H9 (cell line): ENCODE results near the gene ASPSCR1. TPM values are rescaled to one million over a fixed set of nuclear protein-coding genes. Genes with fewer than 3 reads are reported as not detected.

Experiments
- DNase-seq: peaks from one replicate; pipeline ENCODE4 v3.0.0-alpha.2; 2017
- H2AFZ ChIP-seq: one replicate; pipeline ENCODE4 v1.6.1; 2013; ENCODE audit warnings: mild to moderate bottlenecking, low read length, control low read depth, moderate library complexity
- H2AK5ac ChIP-seq: 2 replicates; pipeline ENCODE4 v1.6.1; 2013; ENCODE audit warnings: low read length, control low read depth, mixed read lengths; ENCODE audit not compliant: insufficient read length
- H2BK120ac ChIP-seq: one replicate; pipeline ENCODE4 v1.6.1; 2013; ENCODE audit warnings: low read depth, mild to moderate bottlenecking, low read length, control low read depth, inconsistent platforms; ENCODE audit not compliant: poor library complexity, severe bottlenecking
- H2BK12ac ChIP-seq: 2 replicates; pipeline ENCODE4 v1.6.1; 2013; ENCODE audit warnings: low read length, control low read depth, mixed read lengths, low read depth; ENCODE audit not compliant: insufficient read length
- H2BK15ac ChIP-seq: 2 replicates; pipeline ENCODE4 v1.6.1; 2013; ENCODE audit warnings: low read depth, low read length, control low read depth
- H2BK20ac ChIP-seq: one replicate; pipeline ENCODE4 v1.6.1; 2013; ENCODE audit warnings: low read depth, mild to moderate bottlenecking, low read length, control low read depth, inconsistent platforms; ENCODE audit not compliant: poor library complexity, severe bottlenecking
- H2BK5ac ChIP-seq: 2 replicates; pipeline ENCODE4 v1.6.1; 2013; ENCODE audit warnings: low read length, control low read depth, mixed read lengths; ENCODE audit not compliant: insufficient read length
- H3K14ac ChIP-seq: 2 replicates; pipeline ENCODE4 v1.6.1; 2013; ENCODE audit warnings: low read length, control low read depth; ENCODE audit not compliant: insufficient read depth
- H3K18ac ChIP-seq: 2 replicates; pipeline ENCODE4 v1.6.1; 2013; ENCODE audit warnings: low read depth, mild to moderate bottlenecking, mixed read lengths, low read length, control low read depth; ENCODE audit not compliant: insufficient read length
- H3K23ac ChIP-seq: 2 replicates; pipeline ENCODE4 v1.6.1; 2013; ENCODE audit warnings: low read length, control low read depth, mixed read lengths, low read depth; ENCODE audit not compliant: insufficient read length
- H3K23me2 ChIP-seq: 2 replicates; pipeline ENCODE4 v1.6.1; 2013; ENCODE audit warnings: low read depth, mild to moderate bottlenecking, mixed read lengths, low read length, control low read depth; ENCODE audit not compliant: insufficient read length, poor library complexity, severe bottlenecking
- H3K27ac ChIP-seq: 2 replicates; pipeline ENCODE4 v1.5.1; 2013; ENCODE audit warnings: low read length, control low read depth, mixed read lengths, low read depth; ENCODE audit not compliant: insufficient read length
- H3K27me3 ChIP-seq: 2 replicates; pipeline ENCODE4 v1.6.1; 2013; ENCODE audit warnings: low read length, control low read depth, inconsistent platforms; ENCODE audit not compliant: insufficient read depth
- H3K4ac ChIP-seq: 2 replicates; pipeline ENCODE4 v1.6.1; 2013; ENCODE audit warnings: low read depth, mild to moderate bottlenecking, control low read depth, inconsistent platforms, low read length, moderate library complexity
- H3K4me1 ChIP-seq: 2 replicates; pipeline ENCODE4 v1.6.1; 2013; ENCODE audit warnings: low read length, control low read depth, inconsistent platforms; ENCODE audit not compliant: insufficient read depth
- H3K4me2 ChIP-seq: 2 replicates; pipeline ENCODE4 v1.6.1; 2013; ENCODE audit warnings: low read length, control low read depth, mixed read lengths; ENCODE audit not compliant: insufficient read length, insufficient read depth
- H3K56ac ChIP-seq: 2 replicates; pipeline ENCODE4 v1.6.1; 2013; ENCODE audit warnings: low read depth, mild to moderate bottlenecking, mixed read lengths, low read length, control low read depth; ENCODE audit not compliant: insufficient read length
- H3K79me1 ChIP-seq: 2 replicates; pipeline ENCODE4 v1.6.1; 2013; ENCODE audit warnings: low read depth, mild to moderate bottlenecking, moderate library complexity, low read length, control low read depth, inconsistent platforms; ENCODE audit not compliant: insufficient read depth, poor library complexity, severe bottlenecking
- H3K79me2 ChIP-seq: 2 replicates; pipeline ENCODE4 v1.6.1; 2013; ENCODE audit warnings: low read length, control low read depth, inconsistent platforms; ENCODE audit not compliant: insufficient read depth
- H3K9ac ChIP-seq: 2 replicates; pipeline ENCODE4 v1.6.1; 2013; ENCODE audit warnings: low read length, control low read depth, mixed read lengths; ENCODE audit not compliant: insufficient read length; ENCODE audit errors: extremely low read depth
- H3K9me3 ChIP-seq: one replicate; pipeline ENCODE4 v1.6.1; 2013; ENCODE audit warnings: low read depth, low read length, inconsistent platforms; ENCODE audit not compliant: control insufficient read depth
- H3T11ph ChIP-seq: one replicate; pipeline ENCODE4 v1.6.1; 2013; ENCODE audit warnings: mild to moderate bottlenecking, low read length, control low read depth, inconsistent platforms
- H4K20me1 ChIP-seq: one replicate; pipeline ENCODE4 v1.6.1; 2013; ENCODE audit not compliant: control insufficient read depth, insufficient read length, insufficient read depth
- H4K5ac ChIP-seq: 2 replicates; pipeline ENCODE4 v1.6.1; 2013; ENCODE audit warnings: low read depth, mild to moderate bottlenecking, mixed read lengths, low read length, control low read depth; ENCODE audit not compliant: insufficient read length
- H4K8ac ChIP-seq: replicated peaks from 2 replicates; pipeline ENCODE4 v1.6.1; 2013; ENCODE audit warnings: low read length, control low read depth, mixed read lengths, low read depth; ENCODE audit not compliant: insufficient read length
- H4K91ac ChIP-seq: 2 replicates; pipeline ENCODE4 v1.6.1; 2013; ENCODE audit warnings: low read depth, mild to moderate bottlenecking, moderate library complexity, mixed read lengths, low read length, control low read depth; ENCODE audit not compliant: insufficient read length
- H3K27ac Mint-ChIP-seq, 3 experiments: 2 replicates in 2 of 3; 3 replicates in 1 of 3; pipeline ENCODE4 v1.8.0; 2020 to 2021; ENCODE audit warnings: mixed read lengths in 3 of 3, mild to moderate bottlenecking in 1 of 3, moderate library complexity in 1 of 3
- H3K27me3 Mint-ChIP-seq: 2 replicates; pipeline ENCODE4 v1.8.0; 2021; ENCODE audit warnings: low read depth, mild to moderate bottlenecking, moderate library complexity, mixed read lengths
- H3K36me3 Mint-ChIP-seq, 3 experiments: 2 replicates in 2 of 3; 3 replicates in 1 of 3; pipeline ENCODE4 v1.8.0; 2020 to 2021; ENCODE audit warnings: low read depth in 3 of 3, mixed read lengths in 3 of 3; ENCODE audit not compliant: insufficient read depth in 1 of 3
- H3K4me1 Mint-ChIP-seq, 2 experiments: 2 replicates each; pipeline ENCODE4 v1.8.0; 2020; ENCODE audit warnings: mixed read lengths in 2 of 2
- H3K4me3 Mint-ChIP-seq, 2 experiments: 2 replicates in 1 of 2; 3 replicates in 1 of 2; pipeline ENCODE4 v1.8.0; 2020 to 2021; ENCODE audit warnings: mild to moderate bottlenecking in 2 of 2, mixed read lengths in 2 of 2, moderate library complexity in 1 of 2
- H3K9me3 Mint-ChIP-seq, 2 experiments: 2 replicates in 1 of 2; 3 replicates in 1 of 2; pipeline ENCODE4 v1.8.0; 2020; ENCODE audit warnings: mild to moderate bottlenecking in 2 of 2, mixed read lengths in 2 of 2, moderate library complexity in 1 of 2
- CTCF ChIP-seq: fragments of 200-600 bp; sonication (generic); conservative IDR thresholded peaks from 3 replicates; pipeline ENCODE4 v1.8.0; 2021; ENCODE audit warnings: antibody characterized with exemption, mild to moderate bottlenecking
- WGBS: extraction: QIAGEN DNeasy Blood & Tissue Kit; methylation state at CpG from one replicate; pipeline ENCODE4 v1.1.7; 2013; ENCODE audit warnings: missing lambda C conversion rate, low lambda C conversion rate, mixed read lengths; ENCODE audit not compliant: insufficient read length; ENCODE audit errors: extremely low coverage; 5-methylcytosine and 5-hydroxymethylcytosine counted together
- total RNA-seq: library from RNA; stranded (reverse); gene quantifications from 2 replicates; pipeline ENCODE4 v1.2.1, GENCODE V29; 2021

Gene ASPSCR1
- total RNA-seq, 1 experiment from 2014 or later, result 50.9 TPM

GRCh38 chr17:81962499-81963441 lies 14.7 kb upstream of the ASPSCR1 start:
- Histone ChIP-seq H3K4me2 (no peak overlapping the region), H3K27ac (no peak overlapping the region), H4K20me1 (no peaks in the 10 kb centered on the region), H2AFZ (no peak overlapping the region), H3K23me2 (peaks cover 3% of the 10 kb centered on the region), H3T11ph (no peak overlapping the region), H3K9ac (no peak overlapping the region), H4K91ac (no peak overlapping the region), H3K79me1 (no peaks in the 10 kb centered on the region), H3K14ac (no peak overlapping the region), H3K4ac (no peak overlapping the region), H2BK5ac (no peak overlapping the region), H3K23ac (no peak overlapping the region), H2AK5ac (no peak overlapping the region), H4K5ac (no peak overlapping the region), H3K4me1 (peaks cover 2% of the 10 kb centered on the region; the same call in 1 of the 2 replicates), H2BK15ac (no peak overlapping the region), H3K9me3 (no peaks in the 10 kb centered on the region), H4K8ac (no peak overlapping the region), H3K56ac (no peak overlapping the region), H2BK12ac (no peak overlapping the region), H3K79me2 (no peaks in the 10 kb centered on the region), H2BK20ac (no peak overlapping the region), H2BK120ac (no peak overlapping the region), H3K27me3 (peaks cover 42% of the 10 kb centered on the region; the same call in 1 of the 2 replicates), H3K18ac (no peak overlapping the region)
- Mint-ChIP-seq H3K4me1 (peaks cover 11 to 19% of the 10 kb centered on the region in 2 experiments), H3K4me3 (peak overlapping the region; percentile 33 to 72; a peak in 4 of 5 replicates), H3K9me3 (peaks cover 0 to 4% of the 10 kb centered on the region in 2 experiments; a peak in 1 of 5 replicates), H3K27me3 (peaks cover 79% of the 10 kb centered on the region), H3K27ac (no peak overlapping the region), H3K36me3 (no peaks in the 10 kb centered on the region; a peak in 1 of 7 replicates)
- WGBS, result no CpG with 5 or more reads among the region's 37 CpGs
- TF ChIP-seq CTCF, result no peak
- no peak for DNase-seq
